ENCODE measurements around the gene PTX3. TPM values are rescaled to one million over a fixed set of nuclear protein-coding genes. Genes with fewer than 3 reads are reported as not detected.

The PTX3 gene
- total RNA-seq, 4 donors from 2014 or later, result 26.0 to 93.1 (median 76.6) TPM

DNA sequence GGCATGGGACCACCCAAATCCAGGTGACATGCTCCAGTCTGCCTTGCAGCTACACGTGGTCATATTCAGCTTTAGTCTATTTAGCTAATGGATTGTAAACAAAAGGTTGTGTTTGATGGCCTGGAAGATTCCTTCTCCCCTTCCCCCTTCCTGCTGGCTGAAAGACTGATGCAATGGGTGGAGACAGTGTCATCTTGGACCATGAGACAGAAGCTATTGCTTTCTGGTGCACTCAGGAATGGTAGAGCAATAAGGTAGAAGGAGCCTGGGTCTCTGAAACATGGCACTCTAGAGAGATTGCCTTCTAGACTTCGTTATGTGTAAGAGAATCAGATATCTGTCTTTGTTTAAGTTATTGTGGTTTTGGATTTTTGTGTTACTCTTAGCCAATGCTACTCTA is 25.7 kb upstream of the PTX3 start:
- TF ChIP-seq, protein P1, sequence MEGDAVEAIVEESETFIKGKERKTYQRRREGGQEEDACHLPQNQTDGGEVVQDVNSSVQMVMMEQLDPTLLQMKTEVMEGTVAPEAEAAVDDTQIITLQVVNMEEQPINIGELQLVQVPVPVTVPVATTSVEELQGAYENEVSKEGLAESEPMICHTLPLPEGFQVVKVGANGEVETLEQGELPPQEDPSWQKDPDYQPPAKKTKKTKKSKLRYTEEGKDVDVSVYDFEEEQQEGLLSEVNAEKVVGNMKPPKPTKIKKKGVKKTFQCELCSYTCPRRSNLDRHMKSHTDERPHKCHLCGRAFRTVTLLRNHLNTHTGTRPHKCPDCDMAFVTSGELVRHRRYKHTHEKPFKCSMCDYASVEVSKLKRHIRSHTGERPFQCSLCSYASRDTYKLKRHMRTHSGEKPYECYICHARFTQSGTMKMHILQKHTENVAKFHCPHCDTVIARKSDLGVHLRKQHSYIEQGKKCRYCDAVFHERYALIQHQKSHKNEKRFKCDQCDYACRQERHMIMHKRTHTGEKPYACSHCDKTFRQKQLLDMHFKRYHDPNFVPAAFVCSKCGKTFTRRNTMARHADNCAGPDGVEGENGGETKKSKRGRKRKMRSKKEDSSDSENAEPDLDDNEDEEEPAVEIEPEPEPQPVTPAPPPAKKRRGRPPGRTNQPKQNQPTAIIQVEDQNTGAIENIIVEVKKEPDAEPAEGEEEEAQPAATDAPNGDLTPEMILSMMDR (IDR thresholded peaks at IDR 0.05; ENCODE audit: low read depth), result no peak

GRCh38 chr3:157412323-157412855 is 24.3 kb upstream of the PTX3 start:
- TF ChIP-seq, protein P1 (IDR thresholded peaks at IDR 0.05; ENCODE audit: low read depth), result no peak

- TF ChIP-seq, protein P1 (IDR thresholded peaks at IDR 0.05; ENCODE audit: low read depth), result no peak
Observed at GRCh38 chr3:157414861-157415260, 21.8 kb upstream of the PTX3 start.

DNA sequence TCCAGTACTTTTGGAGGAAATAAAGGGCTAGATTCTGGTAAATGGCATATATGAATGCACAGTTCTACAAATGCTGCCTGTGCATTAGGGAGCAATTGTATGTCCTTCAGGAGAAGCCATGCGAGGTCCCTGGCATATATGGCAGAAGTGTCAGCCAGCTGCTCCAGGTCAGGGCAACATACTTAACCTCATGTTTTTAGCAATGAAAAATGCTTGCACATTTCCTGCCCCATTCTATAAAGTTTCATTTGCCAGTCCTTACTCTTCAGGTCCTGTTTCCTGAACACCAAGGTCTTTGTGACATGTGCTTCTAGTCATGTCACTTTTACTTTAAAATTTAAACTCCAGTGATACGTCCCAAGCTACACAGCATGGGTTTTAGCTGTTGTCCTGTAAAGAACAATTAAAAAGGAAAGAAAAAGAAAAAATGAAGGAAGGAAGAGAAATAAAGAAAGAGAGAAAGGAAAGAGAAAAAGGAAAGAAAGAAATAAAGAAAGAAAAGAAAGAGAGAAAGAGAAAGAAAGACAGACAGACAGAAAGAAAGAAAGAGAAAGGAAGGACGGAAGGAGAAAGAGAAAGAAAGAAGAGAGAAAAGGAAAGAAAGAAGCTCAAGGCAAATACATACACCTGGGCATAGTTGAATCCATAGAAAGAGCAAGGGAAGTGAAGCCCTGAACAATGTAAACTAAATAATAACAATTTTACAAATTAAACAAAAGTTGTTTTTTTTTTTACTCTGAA is 20.1 kb upstream of the PTX3 start:
- TF ChIP-seq, protein P1 (IDR thresholded peaks at IDR 0.05; ENCODE audit: low read depth), result no peak

- TF ChIP-seq, protein P1 (IDR thresholded peaks at IDR 0.05; ENCODE audit: low read depth), result no peak
Observed at GRCh38 chr3:157417247-157417646, 19.4 kb upstream of the PTX3 start.

DNA sequence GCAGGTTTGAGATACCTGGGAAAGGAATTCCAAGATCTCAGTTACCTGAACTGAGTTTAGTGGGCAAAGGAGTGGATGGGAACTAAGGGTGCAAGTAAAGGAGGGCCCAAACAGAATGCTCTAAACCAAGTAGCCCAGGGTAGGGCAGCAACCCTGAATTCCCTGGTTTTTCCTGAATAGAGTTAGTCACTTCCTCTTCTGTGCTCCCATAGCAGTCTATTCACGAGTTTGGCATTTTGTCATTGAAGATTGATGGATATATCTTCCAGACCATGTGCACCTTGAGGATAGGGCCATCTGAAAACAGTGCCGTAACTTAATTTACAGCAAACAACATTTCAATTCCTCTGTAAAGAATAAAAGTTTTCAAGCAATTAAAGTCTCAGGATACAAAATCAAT is 18.5 kb upstream of the PTX3 start:
- TF ChIP-seq, protein P1 (IDR thresholded peaks at IDR 0.05; ENCODE audit: low read depth), result no peak

GRCh38 chr3:157420606-157421130 is 16.0 kb upstream of the PTX3 start:
- TF ChIP-seq, protein P1 (IDR thresholded peaks at IDR 0.05; ENCODE audit: low read depth), result no peak
